Measurements from ENCODE around the gene NGFR.

DNA sequence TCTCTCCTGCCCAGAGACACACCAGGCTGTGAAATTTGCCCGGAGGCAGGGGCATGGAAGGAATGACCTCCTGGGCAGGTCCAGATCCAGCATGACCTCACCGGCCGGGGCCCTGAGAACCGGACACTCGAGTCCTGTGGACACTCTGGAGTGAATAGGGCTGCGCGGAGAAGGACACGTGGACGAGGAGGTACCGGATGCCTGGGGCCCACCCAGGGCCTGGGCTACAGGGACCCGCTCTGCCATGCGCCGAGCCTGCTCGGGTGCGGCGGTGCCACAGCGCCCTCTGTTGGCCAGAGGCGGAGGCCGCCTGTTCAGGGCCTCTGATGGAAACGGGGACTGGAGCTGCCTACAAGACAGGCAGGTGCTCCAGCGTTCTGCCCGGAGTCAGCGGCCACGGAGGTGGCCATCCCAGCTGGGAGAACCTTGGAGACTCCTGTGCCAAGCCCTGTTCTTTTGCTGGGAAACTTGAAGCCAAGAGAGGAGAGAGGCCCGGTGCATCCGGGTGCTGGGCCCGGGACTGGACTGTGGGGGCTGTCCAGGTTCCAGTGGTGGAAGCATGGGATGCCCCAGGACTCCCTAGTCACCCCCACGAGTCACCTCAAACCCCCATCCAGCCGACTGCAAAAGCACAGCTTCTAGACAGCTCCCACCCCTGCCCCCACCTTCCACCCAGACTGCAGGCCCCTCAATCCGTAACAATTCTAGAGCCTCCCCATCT, 61.3 kb downstream of the NGFR start:
- TF ChIP-seq ZNF274 (IDR thresholded peaks at IDR 0.05; ENCODE audit: low read depth, low read length) (no peak), YY1 (IDR thresholded peaks at IDR 0.05; ENCODE audit: insufficient read depth, insufficient read length) (no peak), SUZ12 (IDR thresholded peaks at IDR 0.05; ENCODE audit: extremely low read depth, insufficient read depth, insufficient read length) (no peak)

Data from NT2/D1 (cell line).